DOHH2 (cell line): ENCODE measurements around the gene ARL16.

ENCODE experiments used
- H3F3A ChIP-seq: fragments of 200-600 bp; sonication (generic), shearing (Covaris generic); 2 replicates; pipeline ENCODE4 v1.6.0; 2016; ENCODE audit warnings: antibody characterized with exemption, mild to moderate bottlenecking; ENCODE audit not compliant: control insufficient read depth, insufficient read depth
- H3K27ac ChIP-seq: fragments of 200-600 bp; sonication (generic); 2 replicates; pipeline ENCODE4 v1.5.1; 2014; ENCODE audit warnings: low read depth, mild to moderate bottlenecking, low read length, moderate library complexity
- H3K27me3 ChIP-seq: fragments of 200-600 bp; sonication (generic); 2 replicates; pipeline ENCODE4 v1.6.1; 2014; ENCODE audit warnings: mild to moderate bottlenecking, low read length, mixed read lengths; ENCODE audit not compliant: control insufficient read depth
- H3K36me3 ChIP-seq: fragments of 200-600 bp; sonication (generic); 2 replicates; pipeline ENCODE4 v1.6.1; 2014; ENCODE audit warnings: mild to moderate bottlenecking, low read length, moderate library complexity, mixed read lengths; ENCODE audit not compliant: control insufficient read depth
- H3K4me1 ChIP-seq: fragments of 200-600 bp; sonication (generic); 2 replicates; pipeline ENCODE4 v1.6.1; 2014; ENCODE audit warnings: mild to moderate bottlenecking, low read length, mixed read lengths; ENCODE audit not compliant: control insufficient read depth
- H3K4me2 ChIP-seq: fragments of 200-600 bp; sonication (generic); 2 replicates; pipeline ENCODE4 v1.6.0; 2014; ENCODE audit warnings: mild to moderate bottlenecking, low read length, moderate library complexity
- H3K4me3 ChIP-seq: fragments of 200-600 bp; sonication (generic); 2 replicates; pipeline ENCODE4 v1.5.1; 2014; ENCODE audit warnings: mild to moderate bottlenecking, low read length, mixed read lengths
- H3K79me2 ChIP-seq: fragments of 200-600 bp; sonication (generic); 2 replicates; pipeline ENCODE4 v1.6.1; 2014; ENCODE audit warnings: mild to moderate bottlenecking, low read length, mixed read lengths; ENCODE audit not compliant: control insufficient read depth
- H3K9me2 ChIP-seq: fragments of 200-600 bp; sonication (generic); replicated peaks from 2 replicates; pipeline ENCODE4 v1.6.1; 2014; ENCODE audit warnings: mild to moderate bottlenecking, low read length, mixed read lengths; ENCODE audit not compliant: control insufficient read depth
- H3K9me3 ChIP-seq: fragments of 200-600 bp; sonication (generic); 2 replicates; pipeline ENCODE4 v1.6.1; 2014; ENCODE audit warnings: antibody characterized with exemption, low read length, mixed read lengths; ENCODE audit not compliant: control insufficient read depth, insufficient read depth
- H4K20me1 ChIP-seq: fragments of 200-600 bp; sonication (generic); 2 replicates; pipeline ENCODE4 v1.6.0; 2014; ENCODE audit warnings: low read depth, mild to moderate bottlenecking, antibody characterized with exemption, low read length, moderate library complexity; ENCODE audit not compliant: control insufficient read depth, insufficient read depth
- EZH2phosphoT487 ChIP-seq: fragments of 200-600 bp; sonication (generic); IDR thresholded peaks from 2 replicates; pipeline ENCODE4 v1.6.1; 2017; ENCODE audit warnings: borderline replicate concordance, mild to moderate bottlenecking, antibody characterized with exemption, low read length, moderate library complexity, mixed read lengths
- TF ChIP-seq, protein P1 (sequence below): fragments of 200-600 bp; sonication (generic); IDR thresholded peaks from one replicate; pipeline ENCODE4 v1.5.1; 2014; ENCODE audit warnings: antibody characterized with exemption, mild to moderate bottlenecking, low read depth, low read length; ENCODE audit not compliant: poor library complexity, severe bottlenecking

Gene ARL16

DNA sequence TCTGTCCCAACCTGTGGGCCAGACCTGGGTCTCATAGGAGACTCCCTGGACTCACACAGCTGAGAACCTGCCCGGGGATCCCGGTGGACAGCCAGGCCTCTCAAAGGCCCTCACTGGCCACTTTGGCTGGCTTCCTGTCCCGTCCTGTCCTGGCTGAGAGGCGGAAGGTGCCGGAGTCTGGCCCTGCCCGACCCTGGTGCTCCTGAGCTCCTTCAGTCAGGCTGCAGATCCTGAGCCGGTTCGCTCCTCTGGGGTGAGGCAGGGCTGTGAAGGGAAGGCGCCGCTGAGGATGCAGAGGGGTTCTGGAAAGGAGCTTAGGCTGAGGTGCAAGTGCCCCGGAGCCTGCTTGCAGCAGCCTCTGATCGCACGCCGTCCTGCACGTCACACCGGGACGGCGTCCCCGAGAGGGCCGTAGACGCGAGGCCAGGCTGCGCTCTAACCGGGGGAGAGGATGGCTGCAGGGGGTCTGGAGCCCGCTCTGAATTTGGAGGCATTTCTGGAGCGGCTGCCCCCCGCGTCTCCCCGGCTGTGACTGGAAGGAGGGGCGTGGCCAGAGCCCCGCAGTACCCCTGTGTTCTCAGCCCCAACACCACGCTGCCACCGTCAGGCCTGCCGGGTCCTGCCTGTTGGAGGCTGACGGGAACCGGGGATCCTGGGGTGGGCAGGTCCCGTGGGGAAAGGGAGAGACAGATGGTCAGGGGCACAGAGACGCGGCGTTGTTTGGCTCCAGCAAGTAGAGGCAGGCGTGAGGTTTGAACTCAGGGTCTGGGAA, 4.4 kb upstream of the ARL16 start:
- H3K4me2 ChIP-seq = no peak overlapping the region
- H3K27me3 ChIP-seq = no peaks in the 10 kb centered on the region
- H3K27ac ChIP-seq = no peak overlapping the region
- H3K9me2 ChIP-seq = no peaks in the 10 kb centered on the region
- H3K4me1 ChIP-seq = peaks cover 14% of the 10 kb centered on the region
- H3F3A ChIP-seq = no peaks in the 10 kb centered on the region
- no peak overlapping the region for H3K4me3 ChIP-seq
- peaks cover 87% of the 10 kb centered on the region for H3K36me3 ChIP-seq
- H3K79me2 ChIP-seq = peaks cover 61% of the 10 kb centered on the region
- peaks cover 13% of the 10 kb centered on the region; the same call in 1 of the 2 replicates for H4K20me1 ChIP-seq
- no peaks in the 10 kb centered on the region for H3K9me3 ChIP-seq
- no peak for TF ChIP-seq EZH2phosphoT487
- TF ChIP-seq, protein P1, sequence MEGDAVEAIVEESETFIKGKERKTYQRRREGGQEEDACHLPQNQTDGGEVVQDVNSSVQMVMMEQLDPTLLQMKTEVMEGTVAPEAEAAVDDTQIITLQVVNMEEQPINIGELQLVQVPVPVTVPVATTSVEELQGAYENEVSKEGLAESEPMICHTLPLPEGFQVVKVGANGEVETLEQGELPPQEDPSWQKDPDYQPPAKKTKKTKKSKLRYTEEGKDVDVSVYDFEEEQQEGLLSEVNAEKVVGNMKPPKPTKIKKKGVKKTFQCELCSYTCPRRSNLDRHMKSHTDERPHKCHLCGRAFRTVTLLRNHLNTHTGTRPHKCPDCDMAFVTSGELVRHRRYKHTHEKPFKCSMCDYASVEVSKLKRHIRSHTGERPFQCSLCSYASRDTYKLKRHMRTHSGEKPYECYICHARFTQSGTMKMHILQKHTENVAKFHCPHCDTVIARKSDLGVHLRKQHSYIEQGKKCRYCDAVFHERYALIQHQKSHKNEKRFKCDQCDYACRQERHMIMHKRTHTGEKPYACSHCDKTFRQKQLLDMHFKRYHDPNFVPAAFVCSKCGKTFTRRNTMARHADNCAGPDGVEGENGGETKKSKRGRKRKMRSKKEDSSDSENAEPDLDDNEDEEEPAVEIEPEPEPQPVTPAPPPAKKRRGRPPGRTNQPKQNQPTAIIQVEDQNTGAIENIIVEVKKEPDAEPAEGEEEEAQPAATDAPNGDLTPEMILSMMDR = no peak

- peaks cover 19% of the 10 kb centered on the region; the same call in 1 of the 2 replicates for H4K20me1 ChIP-seq
- H3K4me1 ChIP-seq = peaks cover 22% of the 10 kb centered on the region
- H3K36me3 ChIP-seq = peaks cover 84% of the 10 kb centered on the region
- H3K4me3 ChIP-seq = no peak overlapping the region
- no peaks in the 10 kb centered on the region for H3F3A ChIP-seq
- peaks cover 75% of the 10 kb centered on the region for H3K79me2 ChIP-seq
- H3K27ac ChIP-seq = no peak overlapping the region
- H3K4me2 ChIP-seq = no peak overlapping the region
- no peaks in the 10 kb centered on the region for H3K9me3 ChIP-seq
- TF ChIP-seq EZH2phosphoT487 = no peak
- TF ChIP-seq, protein P1 = no peak
- H3K9me2 ChIP-seq = no peaks in the 10 kb centered on the region
- H3K27me3 ChIP-seq = no peaks in the 10 kb centered on the region
Observed at GRCh38 chr17:81686614-81687013, 3.0 kb upstream of the ARL16 start.

DNA sequence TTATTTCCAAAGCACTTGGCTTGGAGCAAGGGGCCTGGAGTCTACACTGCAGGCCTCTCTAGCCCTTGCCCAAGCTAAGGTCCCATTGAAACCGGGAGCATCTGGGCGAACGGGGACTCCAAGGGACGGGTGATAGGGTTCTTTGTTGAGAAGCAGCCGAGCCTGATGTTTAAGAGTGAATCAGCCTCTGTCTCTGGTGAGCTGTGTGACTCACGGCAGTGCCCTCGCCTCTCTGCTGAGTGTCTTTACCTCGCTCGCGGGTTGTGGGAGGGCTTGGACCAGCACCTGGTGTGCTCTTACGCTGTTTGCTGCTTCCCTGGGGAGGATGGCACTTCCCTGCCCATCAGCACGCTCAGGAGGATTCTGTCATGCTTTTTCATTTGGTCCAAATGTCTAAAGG, 1.5 kb upstream of the ARL16 start:
- TF ChIP-seq, protein P1 = no peak
- no peak for TF ChIP-seq EZH2phosphoT487
- Histone ChIP-seq H3K36me3 (peaks cover 75% of the 10 kb centered on the region), H3K4me2 (peak overlapping the region; percentile 99), H3K27me3 (no peaks in the 10 kb centered on the region), H3K4me3 (peak overlapping the region; percentile 92), H3K79me2 (peaks cover 78% of the 10 kb centered on the region), H3F3A (no peaks in the 10 kb centered on the region), H3K9me2 (no peaks in the 10 kb centered on the region), H3K27ac (no peak overlapping the region), H3K4me1 (peaks cover 22% of the 10 kb centered on the region), H4K20me1 (peaks cover 19% of the 10 kb centered on the region; the same call in 1 of the 2 replicates), H3K9me3 (no peaks in the 10 kb centered on the region)
